Fibroblast of lung (primary cell): ENCODE data around the gene HMGA1. TPM values are rescaled to one million over a fixed set of nuclear protein-coding genes. Genes with fewer than 3 reads are reported as not detected.

Experiments used
- DNase-seq, 2 donors: peaks; one replicate each; pipeline versions ENCODE4 v3.0.0 to v3.0.0-alpha.2; 2010; ENCODE audit warnings: low read depth in 2 of 2
- H2AFZ ChIP-seq: 2 replicates; pipeline ENCODE4 v1.5.1; 2012; ENCODE audit warnings: low read length, control low read depth, inconsistent platforms
- H3K27ac ChIP-seq: 2 replicates; pipeline ENCODE4 v1.5.1; 2011; ENCODE audit warnings: low read length, control low read depth; ENCODE audit not compliant: insufficient read depth
- H3K27me3 ChIP-seq: 2 replicates; pipeline ENCODE4 v1.5.1; 2011; ENCODE audit warnings: mild to moderate bottlenecking, low read length; ENCODE audit not compliant: control insufficient read depth, insufficient read depth
- H3K36me3 ChIP-seq: 2 replicates; pipeline ENCODE4 v1.5.1; 2011; ENCODE audit warnings: low read length; ENCODE audit not compliant: control insufficient read depth, insufficient read depth
- H3K4me1 ChIP-seq: 2 replicates; pipeline ENCODE4 v1.5.1; 2011; ENCODE audit warnings: low read length; ENCODE audit not compliant: control insufficient read depth, insufficient read depth; ENCODE audit errors: extremely low read depth
- H3K4me2 ChIP-seq: 2 replicates; pipeline ENCODE4 v1.5.1; 2011; ENCODE audit warnings: low read length, control low read depth; ENCODE audit not compliant: insufficient read depth; ENCODE audit errors: extremely low read depth
- H3K4me3 ChIP-seq, 4 experiments: fragments of 200-600 bp in 1 of 4; sonication (generic) in 1 of 4; replicated peaks in 1 of 4; 2 replicates each; pipeline ENCODE4 v1.5.1; 2011 to 2016; ENCODE audit warnings: low read length in 4 of 4, low read depth in 3 of 4, mild to moderate bottlenecking in 3 of 4, control low read depth in 2 of 4, inconsistent platforms in 1 of 4, mixed read lengths in 1 of 4; ENCODE audit not compliant: insufficient read depth in 1 of 4; ENCODE audit errors: control extremely low read depth in 1 of 4
- H3K79me2 ChIP-seq: 2 replicates; pipeline ENCODE4 v1.5.1; 2012; ENCODE audit warnings: mild to moderate bottlenecking, low read length, inconsistent platforms; ENCODE audit not compliant: control insufficient read depth, insufficient read depth
- H3K9ac ChIP-seq: 2 replicates; pipeline ENCODE4 v1.5.1; 2011; ENCODE audit warnings: mild to moderate bottlenecking, low read length, control low read depth; ENCODE audit not compliant: insufficient read depth
- H3K9me3 ChIP-seq: 2 replicates; pipeline ENCODE4 v1.5.1; 2012; ENCODE audit warnings: low read depth, low read length; ENCODE audit not compliant: control insufficient read depth, insufficient read depth
- H4K20me1 ChIP-seq: 2 replicates; pipeline ENCODE4 v1.5.1; 2011; ENCODE audit warnings: low read length; ENCODE audit not compliant: control insufficient read depth, insufficient read depth; ENCODE audit errors: extremely low read depth
- EZH2 ChIP-seq: IDR thresholded peaks from 2 replicates; pipeline ENCODE4 v1.5.1; 2012; ENCODE audit warnings: low read length, control low read depth, mild to moderate bottlenecking; ENCODE audit errors: missing control alignments
- polyA plus RNA-seq, 2 donors: library from polyadenylated mRNA; depleted of rRNA in 1 of 2; stranded (reverse) in 1 of 2; unstranded in 1 of 2; fragments of >200 nt; gene quantifications; 2 replicates each; pipeline ENCODE4 v1.2.1, GENCODE V29; 2011 to 2012; ENCODE audit warnings: missing spikeins in 1 of 2
- total RNA-seq: library from RNA; depleted of rRNA; stranded (reverse); fragments of >200 nt; gene quantifications from 2 replicates; pipeline ENCODE4 v1.2.1, GENCODE V29; 2014
- TF ChIP-seq, protein P1 (sequence below), 2 donors: IDR thresholded peaks in 1 of 2; conservative IDR thresholded peaks in 1 of 2; 1 replicate in 1 of 2; 2 replicates in 1 of 2; pipeline ENCODE4 v1.5.1; 2011 to 2012; ENCODE audit warnings: low read length in 2 of 2, control low read depth in 1 of 2, inconsistent platforms in 1 of 2, low read depth in 1 of 2, mild to moderate bottlenecking in 1 of 2

The HMGA1 gene
- total and polyA plus RNA-seq, 2 donors (not counting 1 experiment from before 2014, with no cell fraction given): 29.6 to 121 TPM

GRCh38 chr6:34242252-34243130 is 5.8 kb downstream of the HMGA1 start:
- Histone ChIP-seq H3K79me2 (peaks cover 42% of the 10 kb centered on the region), H4K20me1 (no peaks in the 10 kb centered on the region), H3K9me3 (no peaks in the 10 kb centered on the region), H3K4me2 (peak overlapping the region; percentile 46), H2AFZ (no peak overlapping the region), H3K27me3 (no peaks in the 10 kb centered on the region), H3K27ac (peak overlapping the region; percentile 92), H3K4me3 (no peak overlapping the region), H3K9ac (no peak overlapping the region), H3K36me3 (peaks cover 12% of the 10 kb centered on the region), H3K4me1 (peaks cover 37% of the 10 kb centered on the region)
- no peak for DNase-seq
- TF ChIP-seq EZH2: no peak
- TF ChIP-seq, protein P1, sequence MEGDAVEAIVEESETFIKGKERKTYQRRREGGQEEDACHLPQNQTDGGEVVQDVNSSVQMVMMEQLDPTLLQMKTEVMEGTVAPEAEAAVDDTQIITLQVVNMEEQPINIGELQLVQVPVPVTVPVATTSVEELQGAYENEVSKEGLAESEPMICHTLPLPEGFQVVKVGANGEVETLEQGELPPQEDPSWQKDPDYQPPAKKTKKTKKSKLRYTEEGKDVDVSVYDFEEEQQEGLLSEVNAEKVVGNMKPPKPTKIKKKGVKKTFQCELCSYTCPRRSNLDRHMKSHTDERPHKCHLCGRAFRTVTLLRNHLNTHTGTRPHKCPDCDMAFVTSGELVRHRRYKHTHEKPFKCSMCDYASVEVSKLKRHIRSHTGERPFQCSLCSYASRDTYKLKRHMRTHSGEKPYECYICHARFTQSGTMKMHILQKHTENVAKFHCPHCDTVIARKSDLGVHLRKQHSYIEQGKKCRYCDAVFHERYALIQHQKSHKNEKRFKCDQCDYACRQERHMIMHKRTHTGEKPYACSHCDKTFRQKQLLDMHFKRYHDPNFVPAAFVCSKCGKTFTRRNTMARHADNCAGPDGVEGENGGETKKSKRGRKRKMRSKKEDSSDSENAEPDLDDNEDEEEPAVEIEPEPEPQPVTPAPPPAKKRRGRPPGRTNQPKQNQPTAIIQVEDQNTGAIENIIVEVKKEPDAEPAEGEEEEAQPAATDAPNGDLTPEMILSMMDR (conservative IDR thresholded peaks at IDR 0.05 in 1 of 2, IDR thresholded peaks at IDR 0.05 in 1 of 2; ENCODE audit: low read depth in 1 of 2, low read length in 2 of 2): no peak

DNA sequence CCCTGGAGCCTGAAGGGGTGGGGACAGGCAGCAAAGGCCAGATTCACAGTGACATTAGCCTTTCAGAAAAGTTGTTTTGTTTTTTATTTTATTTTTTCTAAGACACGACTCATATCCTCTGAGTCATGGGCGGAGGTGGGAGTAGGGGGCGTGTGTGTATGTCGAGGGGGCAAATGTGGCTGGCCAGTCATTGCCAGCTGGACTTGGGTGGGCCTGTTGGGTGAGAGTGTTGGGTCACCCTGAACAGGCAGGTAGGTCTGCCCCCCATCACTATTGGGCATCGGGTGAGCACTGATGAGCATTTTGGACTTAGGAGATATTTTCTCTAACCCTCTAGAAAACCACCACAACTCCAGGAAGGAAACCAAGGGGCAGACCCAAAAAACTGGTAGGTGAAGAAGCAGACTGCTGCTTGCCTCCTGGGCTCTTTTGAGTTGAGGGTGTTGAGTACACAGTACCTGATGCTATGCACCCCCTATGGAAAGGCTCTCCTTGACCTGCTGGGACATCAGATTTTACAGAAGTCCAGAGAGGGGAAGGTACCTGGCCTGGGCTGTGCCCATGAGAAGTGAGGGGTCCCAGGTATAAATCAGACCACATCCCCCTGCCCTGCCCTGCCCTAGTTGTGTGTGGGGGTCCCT is 6.6 kb downstream of the HMGA1 start:
- no peak for TF ChIP-seq EZH2
- TF ChIP-seq, protein P1 (conservative IDR thresholded peaks at IDR 0.05 in 1 of 2, IDR thresholded peaks at IDR 0.05 in 1 of 2; ENCODE audit: low read depth in 1 of 2, low read length in 2 of 2): no peak
- Histone ChIP-seq H3K27ac (peak overlapping the region; percentile 92), H2AFZ (no peak overlapping the region), H3K9ac (no peak overlapping the region), H3K36me3 (peaks cover 12% of the 10 kb centered on the region), H3K4me3 (no peak overlapping the region), H3K27me3 (no peaks in the 10 kb centered on the region), H3K4me2 (peak overlapping the region; percentile 46), H4K20me1 (no peaks in the 10 kb centered on the region), H3K4me1 (peaks cover 39% of the 10 kb centered on the region), H3K79me2 (peaks cover 41% of the 10 kb centered on the region), H3K9me3 (no peaks in the 10 kb centered on the region)
- DNase-seq: peak in 1 of 2 donors; percentile 59
